Naive thymus-derived CD4-positive, alpha-beta T cell (primary cell): ENCODE measurements around the gene NPAS3. TPM values are rescaled to one million over a fixed set of nuclear protein-coding genes. Genes with fewer than 3 reads are reported as not detected.

ENCODE experiments used
- ATAC-seq: fragments of 150-1000 bp; cut with Tn5 transposase; 2 replicates; pipeline ENCODE4 v1.10.0; 2021; ENCODE audit warnings: mild to moderate bottlenecking, moderate library complexity
- CTCF ChIA-PET: fragments of 350-600 bp; sonication (Branson Sonifier 250); formaldehyde crosslinking; loops from one replicate; lab custom pipeline; 2021; ENCODE audit warnings: antibody characterized with exemption; lab: Charles Lee
- POLR2A ChIA-PET: fragments of 350-600 bp; sonication (Branson Sonifier 250); formaldehyde crosslinking; loops from one replicate; lab custom pipeline; 2021; ENCODE audit warnings: antibody characterized with exemption, inconsistent platforms; lab: Charles Lee
- DNase-seq, 9 donors: peaks; one replicate each; pipeline versions ENCODE4 v3.0.0 to v3.0.0-alpha.2; 2020 to 2022; ENCODE audit warnings: mixed read lengths in 1 of 9
- H3K27ac ChIP-seq: one replicate; pipeline ENCODE4 v1.7.0; 2013; ENCODE audit warnings: mild to moderate bottlenecking, low read depth, low read length, moderate library complexity
- H3K27me3 ChIP-seq, 2 donors: one replicate each; pipeline ENCODE4 v1.7.0; 2013; ENCODE audit warnings: low read length in 2 of 2, mild to moderate bottlenecking in 2 of 2, moderate library complexity in 2 of 2; ENCODE audit not compliant: control insufficient read depth in 2 of 2, insufficient read depth in 2 of 2
- H3K36me3 ChIP-seq, 3 experiments: 1 replicate in 2 of 3; 2 replicates in 1 of 3; pipeline ENCODE4 v1.7.0; 2013; ENCODE audit warnings: low read length in 3 of 3, mild to moderate bottlenecking in 3 of 3, moderate library complexity in 1 of 3; ENCODE audit not compliant: insufficient read depth in 3 of 3, control insufficient read depth in 2 of 3
- H3K4me1 ChIP-seq, 2 donors: one replicate each; pipeline ENCODE4 v1.7.0; 2013; ENCODE audit warnings: low read length in 2 of 2, mild to moderate bottlenecking in 2 of 2, moderate library complexity in 1 of 2; ENCODE audit not compliant: control insufficient read depth in 2 of 2, insufficient read depth in 2 of 2
- H3K4me3 ChIP-seq: 2 replicates; pipeline ENCODE4 v1.7.0; 2013; ENCODE audit warnings: mild to moderate bottlenecking, low read length
- H3K9me3 ChIP-seq, 3 experiments: 1 replicate in 2 of 3; 2 replicates in 1 of 3; pipeline ENCODE4 v1.7.0; 2013; ENCODE audit warnings: low read length in 3 of 3; ENCODE audit not compliant: control insufficient read depth in 2 of 3
- H3K27ac Mint-ChIP-seq, 9 donors: one replicate each; pipeline ENCODE4 v1.8.0; 2020 to 2022; ENCODE audit warnings: mixed read lengths in 9 of 9, mild to moderate bottlenecking in 8 of 9, moderate library complexity in 5 of 9, inconsistent platforms in 2 of 9
- H3K27me3 Mint-ChIP-seq, 5 donors: one replicate each; pipeline ENCODE4 v1.8.0; 2021 to 2022; ENCODE audit warnings: mixed read lengths in 5 of 5, mild to moderate bottlenecking in 1 of 5
- H3K36me3 Mint-ChIP-seq, 5 donors: one replicate each; pipeline ENCODE4 v1.8.0; 2020 to 2022; ENCODE audit warnings: mixed read lengths in 5 of 5, mild to moderate bottlenecking in 3 of 5, inconsistent platforms in 1 of 5
- H3K4me1 Mint-ChIP-seq, 7 donors: one replicate each; pipeline ENCODE4 v1.8.0; 2020 to 2022; ENCODE audit warnings: mixed read lengths in 7 of 7, mild to moderate bottlenecking in 3 of 7, inconsistent platforms in 1 of 7
- H3K4me3 Mint-ChIP-seq, 10 donors: one replicate each; pipeline ENCODE4 v1.8.0; 2020 to 2022; ENCODE audit warnings: mild to moderate bottlenecking in 10 of 10, mixed read lengths in 10 of 10, moderate library complexity in 6 of 10, inconsistent platforms in 2 of 10
- H3K9me3 Mint-ChIP-seq, 11 donors: one replicate each; pipeline ENCODE4 v1.8.0; 2020 to 2022; ENCODE audit warnings: mixed read lengths in 11 of 11, mild to moderate bottlenecking in 4 of 11, inconsistent platforms in 1 of 11, moderate library complexity in 1 of 11
- intact Hi-C, 2 donors: fragments of 100-400 bp; cut with micrococcal nuclease; formaldehyde crosslinking; loops; one replicate each; pipeline ENCODE4 v1.15.1; 2023
- polyA plus RNA-seq, 2 donors: library from polyadenylated mRNA; unstranded; fragments of 300-500 nt; fragmentation: Illumina TruSeq; gene quantifications; one replicate each; pipeline ENCODE4 v1.2.3, GENCODE V29; 2021
- total RNA-seq, 6 experiments: library from RNA in 5 of 6; stranded (reverse) in 5 of 6; gene quantifications; 1 replicate in 5 of 6; 2 replicates in 1 of 6; pipeline ENCODE4 v1.2.3 and lab custom pipeline; 2021 to 2026

Gene NPAS3
- total and polyA plus RNA-seq, 7 experiments from 2014 or later: not detected

GRCh38 chr14:33477797-33478196 lies 539.1 kb downstream of the NPAS3 start:
- intact Hi-C loops: loop anchor here in 1 of 2 donors (5.0 kb wide), 1 partner anchor 750 kb away; no protein-coding TSS in a partner anchor
- no peaks in the 10 kb centered on the region for H3K27me3 ChIP-seq

GRCh38 chr14:33480071-33480886 lies 541.6 kb downstream of the NPAS3 start:
- peaks cover 0 to 4% (median 0%) of the 10 kb centered on the region in 7 donors for H3K4me1 Mint-ChIP-seq
- no peaks in the 10 kb centered on the region for H3K36me3 ChIP-seq
- no peak for ATAC-seq
- no peak overlapping the region for H3K27ac Mint-ChIP-seq
- DNase-seq: no peak
- ChIA-PET CTCF (no interaction called here), POLR2A (no interaction called here)
- no peaks in the 10 kb centered on the region for H3K27me3 ChIP-seq
- peaks cover 9 to 32% (median 20%) of the 10 kb centered on the region in 5 donors for H3K27me3 Mint-ChIP-seq
- no peak overlapping the region for H3K27ac ChIP-seq
- H3K4me3 Mint-ChIP-seq: no peak overlapping the region
- intact Hi-C loops: no loop called here
- H3K4me1 ChIP-seq: no peaks in the 10 kb centered on the region
- no peak overlapping the region for H3K4me3 ChIP-seq
- H3K36me3 Mint-ChIP-seq: no peaks in the 10 kb centered on the region
- H3K9me3 Mint-ChIP-seq: peaks cover 0 to 8% (median 0%) of the 10 kb centered on the region in 11 donors
- H3K9me3 ChIP-seq: no peaks in the 10 kb centered on the region

More at GRCh38 chr14:33477797-33478196, 539.1 kb downstream of the NPAS3 start:
- CTCF ChIA-PET: no interaction called here
- Mint-ChIP-seq H3K9me3 (peaks cover 0 to 8% (median 0%) of the 10 kb centered on the region in 11 donors), H3K36me3 (no peaks in the 10 kb centered on the region), H3K27ac (no peak overlapping the region), H3K27me3 (peaks cover 4 to 13% (median 9%) of the 10 kb centered on the region in 5 donors), H3K4me1 (no peaks in the 10 kb centered on the region), H3K4me3 (no peak overlapping the region)
- no peak overlapping the region for H3K27ac ChIP-seq
- H3K9me3 ChIP-seq: no peaks in the 10 kb centered on the region
- H3K36me3 ChIP-seq: no peaks in the 10 kb centered on the region
- no peak for DNase-seq
- no peaks in the 10 kb centered on the region for H3K4me1 ChIP-seq
- POLR2A ChIA-PET: no interaction called here
- no peak for ATAC-seq
- no peak overlapping the region for H3K4me3 ChIP-seq

GRCh38 chr14:33480887-33481184 lies 542.2 kb downstream of the NPAS3 start:
- Histone ChIP-seq H3K36me3 (no peaks in the 10 kb centered on the region), H3K4me3 (no peak overlapping the region), H3K27me3 (no peaks in the 10 kb centered on the region), H3K27ac (no peak overlapping the region), H3K9me3 (no peaks in the 10 kb centered on the region), H3K4me1 (no peaks in the 10 kb centered on the region)
- H3K27ac Mint-ChIP-seq: no peak overlapping the region
- ChIA-PET POLR2A (no interaction called here), CTCF (no interaction called here)
- DNase-seq (no peak), ATAC-seq (no peak)
- intact Hi-C loops: no loop called here
- peaks cover 9 to 36% (median 20%) of the 10 kb centered on the region in 5 donors for H3K27me3 Mint-ChIP-seq
- H3K9me3 Mint-ChIP-seq: peaks cover 0 to 8% (median 0%) of the 10 kb centered on the region in 11 donors
- H3K4me3 Mint-ChIP-seq: no peak overlapping the region
- H3K36me3 Mint-ChIP-seq: no peaks in the 10 kb centered on the region
- peaks cover 0 to 4% (median 0%) of the 10 kb centered on the region in 7 donors for H3K4me1 Mint-ChIP-seq

DNA sequence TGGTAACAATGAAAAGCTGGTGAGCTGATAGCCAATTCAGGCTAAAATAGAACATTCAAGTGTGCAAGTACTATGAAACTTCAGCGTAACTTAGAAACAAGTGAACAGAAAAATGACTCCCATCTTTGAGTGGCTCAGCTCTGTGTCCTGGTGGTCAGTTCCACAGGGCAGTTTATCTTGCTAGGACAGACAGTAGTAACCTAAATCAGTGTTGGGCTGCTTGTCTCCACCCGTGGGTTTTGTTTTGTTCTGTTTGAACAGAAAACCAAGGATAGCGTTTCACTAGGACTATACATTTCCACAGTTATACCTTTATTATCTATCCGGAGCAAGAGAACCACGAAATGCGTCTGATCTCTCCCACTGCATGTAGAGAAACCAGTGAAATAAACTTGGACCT lies 544.4 kb downstream of the NPAS3 start:
- H3K4me1 ChIP-seq: no peaks in the 10 kb centered on the region
- H3K36me3 ChIP-seq: no peaks in the 10 kb centered on the region
- H3K9me3 ChIP-seq: no peaks in the 10 kb centered on the region
- CTCF ChIA-PET: no interaction called here
- H3K4me3 Mint-ChIP-seq: no peak overlapping the region
- POLR2A ChIA-PET: no interaction called here
- no peak overlapping the region for H3K27ac ChIP-seq
- peaks cover 0 to 8% (median 0%) of the 10 kb centered on the region in 11 donors for H3K9me3 Mint-ChIP-seq
- no peaks in the 10 kb centered on the region for H3K27me3 ChIP-seq
- H3K27ac Mint-ChIP-seq: no peak overlapping the region
- ATAC-seq: no peak
- peaks cover 0 to 4% (median 0%) of the 10 kb centered on the region in 7 donors for H3K4me1 Mint-ChIP-seq
- no peak overlapping the region for H3K4me3 ChIP-seq
- no peaks in the 10 kb centered on the region for H3K36me3 Mint-ChIP-seq
- intact Hi-C loops: no loop called here
- peaks cover 9 to 38% (median 16%) of the 10 kb centered on the region in 5 donors for H3K27me3 Mint-ChIP-seq
- DNase-seq: no peak

DNA sequence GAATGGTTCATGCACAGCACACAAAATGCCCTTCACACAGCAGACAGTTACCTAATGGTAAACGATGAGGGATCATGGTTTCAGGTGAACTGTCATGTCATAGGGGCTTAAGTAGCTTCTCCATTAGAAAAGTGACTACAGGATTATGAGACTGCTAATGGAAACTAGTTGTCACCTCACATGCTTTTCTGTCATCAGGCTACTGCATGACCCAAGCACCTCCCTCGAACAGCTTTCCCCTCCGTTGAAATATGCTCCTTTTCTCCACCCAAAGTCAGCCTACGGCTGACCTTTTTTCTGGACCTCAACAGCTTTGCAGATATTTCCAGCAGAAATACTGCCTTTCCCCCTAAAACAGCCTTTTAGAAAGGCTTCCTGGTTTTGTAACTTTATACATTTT lies 544.9 kb downstream of the NPAS3 start:
- Histone ChIP-seq H3K4me1 (no peaks in the 10 kb centered on the region), H3K4me3 (no peak overlapping the region), H3K9me3 (no peaks in the 10 kb centered on the region), H3K36me3 (no peaks in the 10 kb centered on the region), H3K27me3 (no peaks in the 10 kb centered on the region), H3K27ac (no peak overlapping the region)
- intact Hi-C loops: no loop called here
- Mint-ChIP-seq H3K27me3 (peaks cover 9 to 38% (median 16%) of the 10 kb centered on the region in 5 donors), H3K9me3 (peaks cover 0 to 8% (median 0%) of the 10 kb centered on the region in 11 donors), H3K4me3 (no peak overlapping the region), H3K27ac (no peak overlapping the region), H3K4me1 (peaks cover 0 to 4% (median 0%) of the 10 kb centered on the region in 7 donors), H3K36me3 (no peaks in the 10 kb centered on the region)
- DNase-seq (no peak), ATAC-seq (no peak)
- CTCF ChIA-PET: no interaction called here
- POLR2A ChIA-PET: no interaction called here

GRCh38 chr14:33484264-33484663 lies 545.6 kb downstream of the NPAS3 start:
- H3K9me3 ChIP-seq: no peaks in the 10 kb centered on the region
- Mint-ChIP-seq H3K9me3 (peaks cover 0 to 8% (median 0%) of the 10 kb centered on the region in 11 donors), H3K27me3 (peaks cover 9 to 38% (median 16%) of the 10 kb centered on the region in 5 donors), H3K36me3 (no peaks in the 10 kb centered on the region), H3K4me1 (peaks cover 0 to 4% (median 0%) of the 10 kb centered on the region in 7 donors), H3K27ac (no peak overlapping the region), H3K4me3 (no peak overlapping the region)
- CTCF ChIA-PET: no interaction called here
- no peak for DNase-seq
- no peaks in the 10 kb centered on the region for H3K36me3 ChIP-seq
- intact Hi-C loops: no loop called here
- H3K4me3 ChIP-seq: no peak overlapping the region
- ATAC-seq: no peak
- POLR2A ChIA-PET: no interaction called here
- H3K27ac ChIP-seq: no peak overlapping the region
- H3K27me3 ChIP-seq: no peaks in the 10 kb centered on the region
- H3K4me1 ChIP-seq: no peaks in the 10 kb centered on the region
